H9 (cell line): ENCODE measurements around the gene THSD7B. TPM values are rescaled to one million over a fixed set of nuclear protein-coding genes. Genes with fewer than 3 reads are reported as not detected.
"Not testable (repeated sequence)": the region's sequence is repeated elsewhere in the genome, so short reads cannot be mapped to it uniquely, and the experiment has no call there.

ENCODE experiments used
- DNase-seq: peaks from one replicate; pipeline ENCODE4 v3.0.0-alpha.2; 2017
- H2AFZ ChIP-seq: one replicate; pipeline ENCODE4 v1.6.1; 2013; ENCODE audit warnings: mild to moderate bottlenecking, low read length, control low read depth, moderate library complexity
- H2AK5ac ChIP-seq: 2 replicates; pipeline ENCODE4 v1.6.1; 2013; ENCODE audit warnings: low read length, control low read depth, mixed read lengths; ENCODE audit not compliant: insufficient read length
- H2BK120ac ChIP-seq: one replicate; pipeline ENCODE4 v1.6.1; 2013; ENCODE audit warnings: low read depth, mild to moderate bottlenecking, low read length, control low read depth, inconsistent platforms; ENCODE audit not compliant: poor library complexity, severe bottlenecking
- H2BK12ac ChIP-seq: 2 replicates; pipeline ENCODE4 v1.6.1; 2013; ENCODE audit warnings: low read length, control low read depth, mixed read lengths, low read depth; ENCODE audit not compliant: insufficient read length
- H2BK15ac ChIP-seq: 2 replicates; pipeline ENCODE4 v1.6.1; 2013; ENCODE audit warnings: low read depth, low read length, control low read depth
- H2BK20ac ChIP-seq: one replicate; pipeline ENCODE4 v1.6.1; 2013; ENCODE audit warnings: low read depth, mild to moderate bottlenecking, low read length, control low read depth, inconsistent platforms; ENCODE audit not compliant: poor library complexity, severe bottlenecking
- H2BK5ac ChIP-seq: 2 replicates; pipeline ENCODE4 v1.6.1; 2013; ENCODE audit warnings: low read length, control low read depth, mixed read lengths; ENCODE audit not compliant: insufficient read length
- H3K14ac ChIP-seq: 2 replicates; pipeline ENCODE4 v1.6.1; 2013; ENCODE audit warnings: low read length, control low read depth; ENCODE audit not compliant: insufficient read depth
- H3K18ac ChIP-seq: 2 replicates; pipeline ENCODE4 v1.6.1; 2013; ENCODE audit warnings: low read depth, mild to moderate bottlenecking, mixed read lengths, low read length, control low read depth; ENCODE audit not compliant: insufficient read length
- H3K23ac ChIP-seq: 2 replicates; pipeline ENCODE4 v1.6.1; 2013; ENCODE audit warnings: low read length, control low read depth, mixed read lengths, low read depth; ENCODE audit not compliant: insufficient read length
- H3K23me2 ChIP-seq: 2 replicates; pipeline ENCODE4 v1.6.1; 2013; ENCODE audit warnings: low read depth, mild to moderate bottlenecking, mixed read lengths, low read length, control low read depth; ENCODE audit not compliant: insufficient read length, poor library complexity, severe bottlenecking
- H3K27ac ChIP-seq: 2 replicates; pipeline ENCODE4 v1.5.1; 2013; ENCODE audit warnings: low read length, control low read depth, mixed read lengths, low read depth; ENCODE audit not compliant: insufficient read length
- H3K27me3 ChIP-seq: 2 replicates; pipeline ENCODE4 v1.6.1; 2013; ENCODE audit warnings: low read length, control low read depth, inconsistent platforms; ENCODE audit not compliant: insufficient read depth
- H3K4ac ChIP-seq: 2 replicates; pipeline ENCODE4 v1.6.1; 2013; ENCODE audit warnings: low read depth, mild to moderate bottlenecking, control low read depth, inconsistent platforms, low read length, moderate library complexity
- H3K4me1 ChIP-seq: 2 replicates; pipeline ENCODE4 v1.6.1; 2013; ENCODE audit warnings: low read length, control low read depth, inconsistent platforms; ENCODE audit not compliant: insufficient read depth
- H3K4me2 ChIP-seq: 2 replicates; pipeline ENCODE4 v1.6.1; 2013; ENCODE audit warnings: low read length, control low read depth, mixed read lengths; ENCODE audit not compliant: insufficient read length, insufficient read depth
- H3K56ac ChIP-seq: 2 replicates; pipeline ENCODE4 v1.6.1; 2013; ENCODE audit warnings: low read depth, mild to moderate bottlenecking, mixed read lengths, low read length, control low read depth; ENCODE audit not compliant: insufficient read length
- H3K79me1 ChIP-seq: 2 replicates; pipeline ENCODE4 v1.6.1; 2013; ENCODE audit warnings: low read depth, mild to moderate bottlenecking, moderate library complexity, low read length, control low read depth, inconsistent platforms; ENCODE audit not compliant: insufficient read depth, poor library complexity, severe bottlenecking
- H3K79me2 ChIP-seq: 2 replicates; pipeline ENCODE4 v1.6.1; 2013; ENCODE audit warnings: low read length, control low read depth, inconsistent platforms; ENCODE audit not compliant: insufficient read depth
- H3K9ac ChIP-seq: 2 replicates; pipeline ENCODE4 v1.6.1; 2013; ENCODE audit warnings: low read length, control low read depth, mixed read lengths; ENCODE audit not compliant: insufficient read length; ENCODE audit errors: extremely low read depth
- H3K9me3 ChIP-seq: one replicate; pipeline ENCODE4 v1.6.1; 2013; ENCODE audit warnings: low read depth, low read length, inconsistent platforms; ENCODE audit not compliant: control insufficient read depth
- H3T11ph ChIP-seq: one replicate; pipeline ENCODE4 v1.6.1; 2013; ENCODE audit warnings: mild to moderate bottlenecking, low read length, control low read depth, inconsistent platforms
- H4K20me1 ChIP-seq: one replicate; pipeline ENCODE4 v1.6.1; 2013; ENCODE audit not compliant: control insufficient read depth, insufficient read length, insufficient read depth
- H4K5ac ChIP-seq: 2 replicates; pipeline ENCODE4 v1.6.1; 2013; ENCODE audit warnings: low read depth, mild to moderate bottlenecking, mixed read lengths, low read length, control low read depth; ENCODE audit not compliant: insufficient read length
- H4K8ac ChIP-seq: replicated peaks from 2 replicates; pipeline ENCODE4 v1.6.1; 2013; ENCODE audit warnings: low read length, control low read depth, mixed read lengths, low read depth; ENCODE audit not compliant: insufficient read length
- H4K91ac ChIP-seq: 2 replicates; pipeline ENCODE4 v1.6.1; 2013; ENCODE audit warnings: low read depth, mild to moderate bottlenecking, moderate library complexity, mixed read lengths, low read length, control low read depth; ENCODE audit not compliant: insufficient read length
- H3K27ac Mint-ChIP-seq, 3 experiments: 2 replicates in 2 of 3; 3 replicates in 1 of 3; pipeline ENCODE4 v1.8.0; 2020 to 2021; ENCODE audit warnings: mixed read lengths in 3 of 3, mild to moderate bottlenecking in 1 of 3, moderate library complexity in 1 of 3
- H3K27me3 Mint-ChIP-seq: 2 replicates; pipeline ENCODE4 v1.8.0; 2021; ENCODE audit warnings: low read depth, mild to moderate bottlenecking, moderate library complexity, mixed read lengths
- H3K36me3 Mint-ChIP-seq, 3 experiments: 2 replicates in 2 of 3; 3 replicates in 1 of 3; pipeline ENCODE4 v1.8.0; 2020 to 2021; ENCODE audit warnings: low read depth in 3 of 3, mixed read lengths in 3 of 3; ENCODE audit not compliant: insufficient read depth in 1 of 3
- H3K4me1 Mint-ChIP-seq, 2 experiments: 2 replicates each; pipeline ENCODE4 v1.8.0; 2020; ENCODE audit warnings: mixed read lengths in 2 of 2
- H3K4me3 Mint-ChIP-seq, 2 experiments: 2 replicates in 1 of 2; 3 replicates in 1 of 2; pipeline ENCODE4 v1.8.0; 2020 to 2021; ENCODE audit warnings: mild to moderate bottlenecking in 2 of 2, mixed read lengths in 2 of 2, moderate library complexity in 1 of 2
- H3K9me3 Mint-ChIP-seq, 2 experiments: 2 replicates in 1 of 2; 3 replicates in 1 of 2; pipeline ENCODE4 v1.8.0; 2020; ENCODE audit warnings: mild to moderate bottlenecking in 2 of 2, mixed read lengths in 2 of 2, moderate library complexity in 1 of 2
- WGBS: extraction: QIAGEN DNeasy Blood & Tissue Kit; methylation state at CpG from one replicate; pipeline ENCODE4 v1.1.7; 2013; ENCODE audit warnings: missing lambda C conversion rate, low lambda C conversion rate, mixed read lengths; ENCODE audit not compliant: insufficient read length; ENCODE audit errors: extremely low coverage; 5-methylcytosine and 5-hydroxymethylcytosine counted together
- total RNA-seq: library from RNA; stranded (reverse); gene quantifications from 2 replicates; pipeline ENCODE4 v1.2.1, GENCODE V29; 2021

THSD7B gene
- total RNA-seq, 1 experiment from 2014 or later = 0.85 TPM

DNA sequence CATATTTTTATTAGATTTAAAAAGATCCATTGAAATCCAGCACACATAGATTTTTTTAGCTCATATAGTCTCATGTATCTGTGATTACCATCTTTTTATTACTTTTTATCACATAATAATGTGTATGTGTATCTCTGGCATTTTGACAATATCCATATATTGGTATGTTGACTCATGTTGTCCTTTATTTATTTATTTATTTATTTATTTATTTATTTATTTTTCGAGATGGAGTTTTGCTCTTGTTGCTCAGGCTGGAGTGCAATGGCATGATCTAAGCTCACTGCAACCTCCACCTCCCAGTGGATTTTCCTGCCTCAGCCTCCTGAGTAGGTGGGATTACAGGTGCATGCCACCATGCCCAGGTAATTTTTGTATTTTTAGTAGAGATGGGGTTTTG, 823.2 kb downstream of the THSD7B start:
- not testable (repeated sequence) for H4K8ac ChIP-seq, H2BK120ac ChIP-seq, H2BK5ac ChIP-seq, H4K20me1 ChIP-seq, H2BK15ac ChIP-seq, H3K27me3 ChIP-seq, H3K27me3 Mint-ChIP-seq, H3K9me3 ChIP-seq, H3K27ac ChIP-seq, H3K23ac ChIP-seq, H3K4me1 ChIP-seq, H3K79me1 ChIP-seq, H3K56ac ChIP-seq, H3K18ac ChIP-seq, H3K4me1 Mint-ChIP-seq, H2BK20ac ChIP-seq, H3K9ac ChIP-seq, H2BK12ac ChIP-seq, H3T11ph ChIP-seq, H2AK5ac ChIP-seq, H3K79me2 ChIP-seq, H3K4ac ChIP-seq, H3K4me3 Mint-ChIP-seq, H3K27ac Mint-ChIP-seq, H3K23me2 ChIP-seq, H4K5ac ChIP-seq, H4K91ac ChIP-seq, H3K4me2 ChIP-seq, DNase-seq, H3K14ac ChIP-seq, H2AFZ ChIP-seq
- WGBS = no CpG with 5 or more reads among the region's 1 CpG
- Mint-ChIP-seq H3K36me3 (peaks cover 5 to 18% (median 11%) of the 10 kb centered on the region in 3 experiments; a peak in 5 of 7 replicates), H3K9me3 (peaks cover 28 to 34% of the 10 kb centered on the region in 2 experiments)
